SK-N-MC (cell line): ENCODE measurements around the gene PRKG1.

Source experiments
- EZH2 ChIP-seq: fragments of 200-600 bp; sonication (generic); IDR thresholded peaks from one replicate; pipeline ENCODE4 v1.6.1; 2017; ENCODE audit warnings: antibody characterized with exemption
- POLR2AphosphoS5 ChIP-seq: IDR thresholded peaks from 2 replicates; pipeline ENCODE4 v1.6.1; 2012; ENCODE audit warnings: mild to moderate bottlenecking, low read depth, low read length, borderline replicate concordance

GRCh38 chr10:51667678-51668335 lies 593.5 kb downstream of the PRKG1 start:
- TF ChIP-seq POLR2AphosphoS5 (no peak), EZH2 (no peak)
